GM12878 (cell line): Measurements from ENCODE around the gene MCHR1. TPM values are rescaled to one million over a fixed set of nuclear protein-coding genes. Genes with fewer than 3 reads are reported as not detected.

ENCODE experiments used
- CREB1 ChIP-seq: IDR thresholded peaks from 2 replicates; pipeline ENCODE4 v1.6.1; 2012; ENCODE audit warnings: low read depth, mild to moderate bottlenecking, inconsistent platforms
- CTCF ChIP-seq, 3 experiments: IDR thresholded peaks in 2 of 3; conservative IDR thresholded peaks in 1 of 3; 2 replicates each; pipeline ENCODE4 v1.5.1; 2011; ENCODE audit warnings: low read depth in 3 of 3, low read length in 3 of 3, mild to moderate bottlenecking in 3 of 3, control low read depth in 2 of 3, moderate library complexity in 2 of 3, inconsistent platforms in 1 of 3, mixed read lengths in 1 of 3; ENCODE audit not compliant: control insufficient read depth in 2 of 3, insufficient read depth in 1 of 3; ENCODE audit errors: extremely low read depth in 1 of 3
- SP1 ChIP-seq: IDR thresholded peaks from one replicate; pipeline ENCODE4 v1.6.1; 2011; ENCODE audit warnings: low read depth, low read length
- STAT1 ChIP-seq: fragments of 450-650 bp; conservative IDR thresholded peaks from 2 replicates; pipeline ENCODE4 v1.6.1; 2014; ENCODE audit warnings: antibody characterized with exemption, mild to moderate bottlenecking
- TBL1XR1 ChIP-seq: IDR thresholded peaks from 2 replicates; pipeline ENCODE4 v1.6.1; 2012; ENCODE audit warnings: low read depth, low read length, improper control_type of control experiment
- ZBTB40 ChIP-seq: fragments of 450-650 bp; IDR thresholded peaks from 2 replicates; pipeline ENCODE4 v1.6.1; 2016; ENCODE audit warnings: mild to moderate bottlenecking, moderate library complexity, borderline replicate concordance
- polyA plus RNA-seq, 11 experiments: library from polyadenylated mRNA; depleted of rRNA in 4 of 11; unstranded in 6 of 11; stranded (reverse) in 5 of 11; fragments of >200 nt; fragmentation: Nextera tagmentation in 4 of 11; fragmentation: Illumina TruSeq in 1 of 11; extraction: Ambion mirVana in 4 of 11; extraction: Trizol in 1 of 11; gene quantifications; 1 replicate in 1 of 11; 2 replicates in 10 of 11; pipeline versions ENCODE4 v1.2.1 to v1.2.3, GENCODE V29; 2011 to 2016; ENCODE audit warnings: inconsistent platforms in 2 of 11, missing spikeins in 2 of 11, low read depth in 1 of 11
- total RNA-seq, 4 experiments: library from RNA; depleted of rRNA in 3 of 4; stranded (reverse); fragments of >200 nt in 3 of 4; fragmentation: Illumina TruSeq in 1 of 4; extraction: Trizol in 1 of 4; gene quantifications; 2 replicates each; pipeline versions ENCODE4 v1.2.1 to v1.2.3, GENCODE V29; 2013 to 2021

MCHR1 gene
- total and polyA plus RNA-seq, 10 of the 15 experiments (the other 5 are each of a cell fraction or from before 2014, with no cell fraction given): not detected

GRCh38 chr22:40705918-40706682, 26.8 kb downstream of the MCHR1 start (continued):
- no peak for TF ChIP-seq CTCF (IDR thresholded peaks at IDR 0.05 in 2 of 3, conservative IDR thresholded peaks at IDR 0.05 in 1 of 3; ENCODE audit: control insufficient read depth in 2 of 3, extremely low read depth in 1 of 3, insufficient read depth in 1 of 3, low read depth in 3 of 3, low read length in 3 of 3)
- TF ChIP-seq TBL1XR1: no peak
- TF ChIP-seq ZBTB40: no peak
- no peak for TF ChIP-seq SP1
- no peak for TF ChIP-seq STAT1
- TF ChIP-seq CREB1: no peak
